ENCODE data around the gene SLC45A2.
"Not testable (repeated sequence)": the region's sequence is repeated elsewhere in the genome, so short reads cannot be mapped to it uniquely, and the experiment has no call there.

Gene SLC45A2

DNA sequence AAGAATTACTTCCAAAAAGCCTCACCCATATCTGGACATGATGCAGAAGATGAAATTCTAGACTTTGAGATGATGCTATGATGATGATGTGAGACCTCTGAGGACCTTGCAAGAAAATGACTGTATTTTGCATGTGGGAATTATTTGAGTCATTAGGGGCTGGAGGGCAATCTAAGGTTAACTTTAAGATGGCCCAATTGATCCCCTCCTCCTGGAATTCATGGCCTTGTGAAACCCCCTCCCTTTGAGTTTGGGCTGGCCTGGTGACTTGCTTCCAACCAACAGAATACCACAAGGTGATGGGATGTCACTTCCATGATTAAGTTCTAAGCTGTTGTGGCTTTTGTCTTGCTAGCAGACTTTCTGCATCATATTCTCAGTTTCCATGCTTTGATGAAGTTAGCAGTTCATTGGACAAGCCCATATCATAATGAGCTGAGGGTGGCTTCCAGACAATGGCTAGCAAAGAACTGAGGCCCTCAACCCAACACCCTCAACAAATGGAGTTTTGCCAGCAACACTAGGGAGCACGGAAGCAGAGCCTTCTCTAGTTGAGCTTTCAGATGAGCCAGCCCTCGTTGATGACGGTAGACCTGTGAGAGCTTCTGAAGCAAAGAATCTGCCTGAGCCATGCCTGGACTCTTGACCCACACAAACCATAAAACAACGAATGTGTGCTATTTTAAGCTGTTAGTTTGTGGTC is 30.8 kb upstream of the SLC45A2 start:
- TF ChIP-seq, protein P1, sequence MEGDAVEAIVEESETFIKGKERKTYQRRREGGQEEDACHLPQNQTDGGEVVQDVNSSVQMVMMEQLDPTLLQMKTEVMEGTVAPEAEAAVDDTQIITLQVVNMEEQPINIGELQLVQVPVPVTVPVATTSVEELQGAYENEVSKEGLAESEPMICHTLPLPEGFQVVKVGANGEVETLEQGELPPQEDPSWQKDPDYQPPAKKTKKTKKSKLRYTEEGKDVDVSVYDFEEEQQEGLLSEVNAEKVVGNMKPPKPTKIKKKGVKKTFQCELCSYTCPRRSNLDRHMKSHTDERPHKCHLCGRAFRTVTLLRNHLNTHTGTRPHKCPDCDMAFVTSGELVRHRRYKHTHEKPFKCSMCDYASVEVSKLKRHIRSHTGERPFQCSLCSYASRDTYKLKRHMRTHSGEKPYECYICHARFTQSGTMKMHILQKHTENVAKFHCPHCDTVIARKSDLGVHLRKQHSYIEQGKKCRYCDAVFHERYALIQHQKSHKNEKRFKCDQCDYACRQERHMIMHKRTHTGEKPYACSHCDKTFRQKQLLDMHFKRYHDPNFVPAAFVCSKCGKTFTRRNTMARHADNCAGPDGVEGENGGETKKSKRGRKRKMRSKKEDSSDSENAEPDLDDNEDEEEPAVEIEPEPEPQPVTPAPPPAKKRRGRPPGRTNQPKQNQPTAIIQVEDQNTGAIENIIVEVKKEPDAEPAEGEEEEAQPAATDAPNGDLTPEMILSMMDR (conservative IDR thresholded peaks at IDR 0.05; ENCODE audit: control insufficient read depth, insufficient read depth, low read depth, low read length) = no peak
- no peak for DNase-seq (ENCODE audit: low read depth)
- no peak overlapping the region for H3K4me3 ChIP-seq (ENCODE audit: control insufficient read depth, low read depth, low read length)

DNA sequence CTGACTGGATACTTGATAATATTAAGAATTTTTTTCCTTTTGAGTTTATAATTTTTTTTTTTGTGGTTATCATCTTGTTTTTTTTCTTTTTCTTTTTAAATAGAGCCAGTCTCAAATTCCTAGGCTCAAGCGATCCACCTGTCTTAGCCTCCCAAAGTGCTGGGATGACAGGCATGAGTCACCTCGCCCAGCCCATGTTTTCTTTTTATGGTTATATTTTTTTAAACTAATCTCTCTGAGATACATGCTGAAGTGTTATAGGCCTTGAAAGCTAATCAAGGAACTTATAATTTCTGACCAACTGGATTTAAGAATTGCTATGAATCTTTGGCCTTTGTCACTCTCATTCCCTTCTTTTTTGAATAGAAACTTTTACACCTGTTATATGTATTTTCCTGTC is 30.1 kb upstream of the SLC45A2 start:
- TF ChIP-seq, protein P1 (conservative IDR thresholded peaks at IDR 0.05; ENCODE audit: control insufficient read depth, insufficient read depth, low read depth, low read length) = no peak
- no peak overlapping the region for H3K4me3 ChIP-seq (ENCODE audit: control insufficient read depth, low read depth, low read length)
- DNase-seq (ENCODE audit: low read depth) = no peak

- no peak for DNase-seq (ENCODE audit: low read depth)
- TF ChIP-seq, protein P1 (conservative IDR thresholded peaks at IDR 0.05; ENCODE audit: control insufficient read depth, insufficient read depth, low read depth, low read length) = no peak
- no peak overlapping the region for H3K4me3 ChIP-seq (ENCODE audit: control insufficient read depth, low read depth, low read length)
These were observed 29.1 kb upstream of the SLC45A2 start for GRCh38 chr5:34013547-34013946.

DNA sequence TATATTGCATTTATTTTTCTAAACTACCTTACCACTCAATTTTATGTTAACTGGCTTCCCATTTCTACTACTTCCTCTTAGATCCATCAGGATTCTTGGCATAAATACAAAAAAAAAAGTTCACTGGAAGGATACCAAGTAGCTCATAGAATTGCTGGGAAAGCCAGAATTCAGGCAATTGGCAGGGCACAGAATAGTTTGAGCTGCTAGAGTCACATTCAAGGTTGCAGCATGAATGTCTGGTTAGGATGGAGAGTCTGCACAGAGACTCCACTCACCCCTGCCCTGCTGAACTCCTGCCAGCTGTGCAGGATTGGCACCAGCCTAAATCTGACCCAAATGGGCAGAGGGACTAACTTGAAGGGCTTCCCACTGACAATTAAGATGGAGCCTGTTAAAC is 28.3 kb upstream of the SLC45A2 start:
- peak; percentile 67 for DNase-seq (ENCODE audit: low read depth)
- TF ChIP-seq, protein P1 (conservative IDR thresholded peaks at IDR 0.05; ENCODE audit: control insufficient read depth, insufficient read depth, low read depth, low read length) = no peak

GRCh38 chr5:34011536-34011935 is 27.0 kb upstream of the SLC45A2 start:
- TF ChIP-seq, protein P1 (conservative IDR thresholded peaks at IDR 0.05; ENCODE audit: control insufficient read depth, insufficient read depth, low read depth, low read length) = no peak
- no peak overlapping the region for H3K4me3 ChIP-seq (ENCODE audit: control insufficient read depth, low read depth, low read length)
- peak; percentile 82 for DNase-seq (ENCODE audit: low read depth)

More for the DNA sequence above, 28.3 kb upstream of the SLC45A2 start:
- no peak overlapping the region for H3K4me3 ChIP-seq (ENCODE audit: control insufficient read depth, low read depth, low read length)

GRCh38 chr5:34010146-34010545 is 25.7 kb upstream of the SLC45A2 start:
- DNase-seq (ENCODE audit: low read depth); H3K4me3 ChIP-seq (ENCODE audit: control insufficient read depth, low read depth, low read length): not testable (repeated sequence)

GRCh38 chr5:34009610-34010009 is 25.1 kb upstream of the SLC45A2 start:
- no peak overlapping the region for H3K4me3 ChIP-seq (ENCODE audit: control insufficient read depth, low read depth, low read length)
- TF ChIP-seq, protein P1 (conservative IDR thresholded peaks at IDR 0.05; ENCODE audit: control insufficient read depth, insufficient read depth, low read depth, low read length) = no peak
- DNase-seq (ENCODE audit: low read depth) = no peak
